SIG-M5 treated with dmso at 0.1 percent for 504 hours (cell line): ENCODE measurements around the gene SSU72.
"Not testable (repeated sequence)": the region's sequence is repeated elsewhere in the genome, so short reads cannot be mapped to it uniquely, and the experiment has no call there.

Experiments
- DNase-seq: peaks from one replicate; lab custom pipeline; 2025; ENCODE audit not compliant: unreplicated experiment; lab: John Stamatoyannopoulos, UW

Gene SSU72

GRCh38 chr1:1529321-1529720 lies 45.3 kb downstream of the SSU72 start:
- DNase-seq = no peak

- no peak for DNase-seq
Observed at GRCh38 chr1:1528301-1529267, 46.1 kb downstream of the SSU72 start.

GRCh38 chr1:1527092-1527816 lies 47.4 kb downstream of the SSU72 start:
- DNase-seq = no peak

GRCh38 chr1:1526476-1526875 lies 48.2 kb downstream of the SSU72 start:
- not testable (repeated sequence) for DNase-seq

GRCh38 chr1:1524750-1525383 lies 49.8 kb downstream of the SSU72 start:
- DNase-seq = not testable (repeated sequence)

- DNase-seq = not testable (repeated sequence)
Observed at GRCh38 chr1:1523651-1524050, 51.0 kb downstream of the SSU72 start.

GRCh38 chr1:1523226-1523625 lies 51.4 kb downstream of the SSU72 start:
- not testable (repeated sequence) for DNase-seq

GRCh38 chr1:1522536-1522935 lies 52.1 kb downstream of the SSU72 start:
- DNase-seq = not testable (repeated sequence)

GRCh38 chr1:1521331-1521730 lies 53.3 kb downstream of the SSU72 start:
- no peak for DNase-seq

- DNase-seq = not testable (repeated sequence)
Observed at GRCh38 chr1:1519805-1520505, 54.7 kb downstream of the SSU72 start.

GRCh38 chr1:1518621-1519007 lies 56.0 kb downstream of the SSU72 start:
- not testable (repeated sequence) for DNase-seq

- DNase-seq = no peak
Observed at GRCh38 chr1:1517973-1518620, 56.6 kb downstream of the SSU72 start.

- DNase-seq = not testable (repeated sequence)
Observed at GRCh38 chr1:1516923-1517322, 57.7 kb downstream of the SSU72 start.

GRCh38 chr1:1514376-1514775 lies 60.3 kb downstream of the SSU72 start:
- not testable (repeated sequence) for DNase-seq

- DNase-seq = not testable (repeated sequence)
Observed at GRCh38 chr1:1513675-1514074, 61.0 kb downstream of the SSU72 start.

GRCh38 chr1:1512425-1512824 lies 62.2 kb downstream of the SSU72 start:
- DNase-seq = not testable (repeated sequence)

- peak; percentile 90 for DNase-seq
Observed at GRCh38 chr1:1511533-1512285, 63.0 kb downstream of the SSU72 start, which contains the start of gene ATAD3A. ATAD3A (plus strand) TSS chr1:1512162; CDS start chr1:1512269, 107 bp downstream.

- peak; percentile 23 for DNase-seq
Observed at GRCh38 chr1:1510912-1511532, 63.6 kb downstream of the SSU72 start.

GRCh38 chr1:1509465-1509850 lies 65.2 kb downstream of the SSU72 start:
- DNase-seq = not testable (repeated sequence)
